ENCODE results near the gene MAGI1. TPM values are rescaled to one million over a fixed set of nuclear protein-coding genes. Genes with fewer than 3 reads are reported as not detected.

MAGI1 gene
- total RNA-seq, 1 donor from 2014 or later, result 5.0 TPM

DNA sequence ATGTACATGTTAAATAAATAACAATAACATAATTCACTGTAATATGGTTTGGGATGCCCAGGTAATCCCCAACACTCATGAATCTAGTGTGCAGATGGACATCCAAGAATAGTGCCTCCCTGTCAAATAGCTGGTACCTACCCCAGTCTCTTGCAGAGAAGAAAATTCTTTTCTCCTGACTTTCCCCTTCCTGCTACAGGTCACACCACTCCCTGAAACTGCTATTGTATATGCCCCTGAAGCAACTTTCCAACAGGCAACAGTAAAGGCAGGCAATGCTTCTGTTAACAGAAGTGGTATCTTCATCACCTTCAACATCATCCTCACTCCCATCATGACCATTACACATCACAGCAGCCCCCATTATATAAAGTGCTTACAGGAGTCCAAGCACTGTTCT is 431.6 kb downstream of the MAGI1 start:
- H3K4me3 ChIP-seq (ENCODE audit: low read depth, low read length), result no peak overlapping the region
- peak; percentile 45 for DNase-seq (ENCODE audit: low read depth)

DNA sequence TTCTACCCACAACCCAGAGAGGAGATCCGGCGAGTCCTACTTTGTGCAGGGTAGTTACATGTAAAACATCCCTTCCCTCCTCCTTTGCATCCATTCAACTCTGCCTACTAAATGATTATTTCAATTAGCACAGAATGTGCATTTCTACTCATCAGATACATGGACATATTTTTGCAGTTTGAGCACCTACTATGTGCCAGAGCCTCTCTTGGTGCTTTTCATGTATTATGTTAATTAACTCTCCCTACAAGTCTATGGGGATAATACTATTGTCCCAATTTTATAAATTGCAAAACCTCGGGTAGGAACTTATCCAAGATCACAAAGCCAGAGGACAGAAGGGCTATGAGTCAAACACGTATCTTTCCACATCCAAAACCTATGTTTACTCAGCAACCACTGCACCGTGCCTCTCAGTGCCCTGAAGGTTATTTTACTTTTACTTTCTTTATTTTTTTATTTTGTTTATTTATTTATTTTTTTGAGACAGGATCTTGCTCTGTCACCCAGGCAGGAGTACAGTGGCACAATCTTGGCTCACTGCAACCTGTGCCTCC is 432.8 kb downstream of the MAGI1 start:
- DNase-seq (ENCODE audit: low read depth), result peak; percentile 49
- TF ChIP-seq, protein P1, sequence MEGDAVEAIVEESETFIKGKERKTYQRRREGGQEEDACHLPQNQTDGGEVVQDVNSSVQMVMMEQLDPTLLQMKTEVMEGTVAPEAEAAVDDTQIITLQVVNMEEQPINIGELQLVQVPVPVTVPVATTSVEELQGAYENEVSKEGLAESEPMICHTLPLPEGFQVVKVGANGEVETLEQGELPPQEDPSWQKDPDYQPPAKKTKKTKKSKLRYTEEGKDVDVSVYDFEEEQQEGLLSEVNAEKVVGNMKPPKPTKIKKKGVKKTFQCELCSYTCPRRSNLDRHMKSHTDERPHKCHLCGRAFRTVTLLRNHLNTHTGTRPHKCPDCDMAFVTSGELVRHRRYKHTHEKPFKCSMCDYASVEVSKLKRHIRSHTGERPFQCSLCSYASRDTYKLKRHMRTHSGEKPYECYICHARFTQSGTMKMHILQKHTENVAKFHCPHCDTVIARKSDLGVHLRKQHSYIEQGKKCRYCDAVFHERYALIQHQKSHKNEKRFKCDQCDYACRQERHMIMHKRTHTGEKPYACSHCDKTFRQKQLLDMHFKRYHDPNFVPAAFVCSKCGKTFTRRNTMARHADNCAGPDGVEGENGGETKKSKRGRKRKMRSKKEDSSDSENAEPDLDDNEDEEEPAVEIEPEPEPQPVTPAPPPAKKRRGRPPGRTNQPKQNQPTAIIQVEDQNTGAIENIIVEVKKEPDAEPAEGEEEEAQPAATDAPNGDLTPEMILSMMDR (IDR thresholded peaks at IDR 0.05; ENCODE audit: insufficient read depth, low read length, severe bottlenecking), result no peak
- no peaks in the 10 kb centered on the region for H3K36me3 ChIP-seq (ENCODE audit: control insufficient read depth, insufficient read depth, low read length)
- H3K27me3 ChIP-seq (ENCODE audit: control insufficient read depth, insufficient read depth, low read length), result no peaks in the 10 kb centered on the region
- no peak for FAIRE-seq
- no peak overlapping the region for H3K4me3 ChIP-seq (ENCODE audit: low read depth, low read length)

More for the DNA sequence above, 431.6 kb downstream of the MAGI1 start:
- FAIRE-seq, result no peak
- no peaks in the 10 kb centered on the region for H3K36me3 ChIP-seq (ENCODE audit: control insufficient read depth, insufficient read depth, low read length)
- H3K27me3 ChIP-seq (ENCODE audit: control insufficient read depth, insufficient read depth, low read length), result no peaks in the 10 kb centered on the region
- TF ChIP-seq, protein P1 (IDR thresholded peaks at IDR 0.05; ENCODE audit: insufficient read depth, low read length, severe bottlenecking), result no peak

DNA sequence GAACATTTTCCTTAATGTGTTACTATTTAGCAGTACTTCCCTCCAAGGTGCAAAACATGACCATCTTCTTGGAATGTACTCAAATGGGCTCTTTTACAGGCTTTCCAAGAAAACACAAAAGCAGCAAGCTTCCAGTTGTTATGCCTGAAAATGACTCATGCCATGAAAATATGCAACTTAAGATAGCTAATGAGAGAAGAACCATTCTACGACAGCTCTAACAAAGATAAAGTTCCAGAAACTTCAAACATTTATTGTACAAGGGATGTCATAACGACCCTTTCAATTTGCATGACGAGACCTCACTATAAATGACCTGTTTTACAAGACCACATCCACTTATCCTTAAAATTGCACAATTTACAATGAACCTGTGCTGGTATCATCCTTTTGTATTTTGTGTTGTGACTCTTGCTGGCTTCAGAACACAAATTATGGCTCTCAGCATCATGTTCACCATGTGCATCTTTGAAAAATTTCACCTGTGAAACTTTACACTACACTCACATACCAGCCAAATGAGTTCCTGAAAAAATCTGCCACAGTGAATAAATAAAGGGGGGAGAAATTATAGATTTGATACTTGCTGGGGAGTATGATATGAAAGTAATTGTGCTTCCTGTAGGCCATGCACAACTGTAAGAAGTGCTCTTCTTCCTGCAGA is 433.7 kb downstream of the MAGI1 start:
- no peaks in the 10 kb centered on the region for H3K36me3 ChIP-seq (ENCODE audit: control insufficient read depth, insufficient read depth, low read length)
- no peaks in the 10 kb centered on the region for H3K27me3 ChIP-seq (ENCODE audit: control insufficient read depth, insufficient read depth, low read length)
- FAIRE-seq, result no peak
- peak; percentile 25 for DNase-seq (ENCODE audit: low read depth)
- H3K4me3 ChIP-seq (ENCODE audit: low read depth, low read length), result no peak overlapping the region
- TF ChIP-seq, protein P1 (IDR thresholded peaks at IDR 0.05; ENCODE audit: insufficient read depth, low read length, severe bottlenecking), result no peak

DNA sequence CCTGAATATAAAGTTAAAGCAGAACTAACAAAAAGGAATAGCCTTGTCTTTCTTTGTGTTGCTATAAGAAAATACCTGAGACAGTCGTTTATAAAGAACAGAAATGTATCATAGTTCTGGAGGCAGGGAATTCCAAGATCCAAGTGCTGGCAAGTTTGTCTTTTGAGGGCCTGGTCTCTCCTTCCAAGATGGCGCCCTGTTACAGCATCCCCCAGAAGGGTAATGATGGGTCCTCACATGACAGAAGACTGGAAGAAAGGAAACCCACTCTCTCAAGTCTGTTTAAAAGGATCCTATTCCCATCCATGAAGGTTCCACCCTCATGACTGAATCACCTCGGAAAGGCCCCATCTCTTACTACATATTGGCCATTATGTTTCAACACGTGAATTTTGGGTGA is 435.1 kb downstream of the MAGI1 start:
- no peaks in the 10 kb centered on the region for H3K27me3 ChIP-seq (ENCODE audit: control insufficient read depth, insufficient read depth, low read length)
- DNase-seq (ENCODE audit: low read depth) (no peak), FAIRE-seq (no peak)
- H3K4me3 ChIP-seq (ENCODE audit: low read depth, low read length), result no peak overlapping the region
- H3K36me3 ChIP-seq (ENCODE audit: control insufficient read depth, insufficient read depth, low read length), result no peaks in the 10 kb centered on the region
- TF ChIP-seq, protein P1 (IDR thresholded peaks at IDR 0.05; ENCODE audit: insufficient read depth, low read length, severe bottlenecking), result no peak

DNA sequence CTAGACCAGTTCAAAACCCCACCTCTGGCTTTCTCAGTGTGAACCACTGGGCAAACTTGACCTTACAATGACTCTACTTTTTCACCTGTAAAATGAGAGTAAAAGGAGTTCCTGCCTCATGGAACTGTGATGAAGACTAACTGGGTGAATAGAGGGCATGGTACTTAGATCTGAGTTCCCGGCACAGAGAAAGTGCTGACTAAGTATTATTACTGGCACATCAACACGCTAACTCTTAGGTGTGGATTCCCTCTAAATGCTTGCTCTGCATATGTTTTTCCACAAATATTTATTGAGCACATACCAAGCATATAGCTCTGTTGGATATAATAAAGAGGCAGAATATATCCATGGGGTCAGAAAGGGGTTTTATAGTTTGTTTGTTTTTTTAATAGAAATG is 437.8 kb downstream of the MAGI1 start:
- Histone ChIP-seq H3K4me3 (ENCODE audit: low read depth, low read length) (no peak overlapping the region), H3K36me3 (ENCODE audit: control insufficient read depth, insufficient read depth, low read length) (no peaks in the 10 kb centered on the region), H3K27me3 (ENCODE audit: control insufficient read depth, insufficient read depth, low read length) (peaks cover 3% of the 10 kb centered on the region)
- FAIRE-seq, result no peak
- TF ChIP-seq, protein P1 (IDR thresholded peaks at IDR 0.05; ENCODE audit: insufficient read depth, low read length, severe bottlenecking), result no peak
- DNase-seq (ENCODE audit: low read depth), result no peak

All from bronchial epithelial cell (primary cell).